ENCODE measurements around the gene FNDC4.

The FNDC4 gene

DNA sequence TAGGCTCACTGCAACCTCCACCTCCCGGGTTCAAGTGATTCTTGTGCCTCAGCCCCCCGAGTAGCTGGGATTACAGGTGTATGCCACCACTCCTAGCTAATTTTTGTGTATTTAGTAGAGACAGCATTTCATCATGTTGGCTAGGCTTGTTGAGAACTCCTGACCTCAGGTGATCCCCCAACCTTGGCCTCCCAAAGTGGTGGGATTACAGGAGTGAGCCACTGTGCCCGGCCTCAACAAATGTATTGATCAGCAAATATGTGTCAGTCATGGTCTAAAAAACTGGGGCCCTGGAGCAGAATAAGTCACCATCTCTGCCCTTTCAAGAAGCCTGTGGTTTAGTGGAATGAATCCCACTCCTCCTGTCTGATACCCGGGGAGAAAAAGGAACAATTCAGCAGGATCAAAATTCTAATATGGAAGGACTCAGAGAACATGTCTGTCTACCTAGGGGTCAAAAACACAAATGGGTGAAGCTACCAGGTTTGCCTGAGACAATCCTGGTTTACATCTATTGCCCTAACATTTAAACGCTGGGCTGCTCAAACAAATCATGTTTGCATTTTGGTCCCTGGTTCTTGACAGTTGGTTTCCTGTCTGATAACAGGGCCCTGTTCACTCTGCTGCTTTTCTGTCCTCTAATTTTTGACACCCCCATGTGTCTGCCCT lies 23.2 kb upstream of the FNDC4 start:
- Histone ChIP-seq H3K4me3 (ENCODE audit: low read depth, low read length) (no peak overlapping the region), H3K27ac (ENCODE audit: low read depth, low read length) (no peak overlapping the region), H3K27me3 (ENCODE audit: control insufficient read depth, insufficient read depth, low read length) (no peaks in the 10 kb centered on the region), H3K9me3 (ENCODE audit: control insufficient read depth, insufficient read depth, low read depth, low read length) (no peaks in the 10 kb centered on the region), H3K9ac (ENCODE audit: low read length) (no peak overlapping the region), H3K4me1 (ENCODE audit: control insufficient read depth, insufficient read depth, low read length) (no peaks in the 10 kb centered on the region), H3K36me3 (ENCODE audit: control insufficient read depth, insufficient read depth, low read length) (no peaks in the 10 kb centered on the region)

DNA sequence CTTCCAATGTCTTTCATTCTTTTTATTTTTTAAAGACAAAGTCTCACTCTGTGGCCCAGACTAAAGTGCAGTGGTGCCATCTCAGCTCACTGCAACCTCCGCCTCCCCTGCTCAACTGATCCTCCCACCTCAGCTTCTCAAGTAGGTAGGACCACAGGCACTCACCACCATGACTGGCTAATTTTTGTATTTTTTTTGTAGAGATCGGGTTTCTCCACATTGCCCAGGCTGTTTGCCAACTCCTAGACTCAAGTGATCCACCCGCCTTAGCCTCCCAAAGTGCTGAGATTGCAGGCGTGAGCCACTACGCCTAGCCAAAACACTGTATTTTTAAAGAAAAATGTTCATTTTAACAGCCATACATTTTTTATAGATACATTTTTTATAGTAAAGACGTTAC lies 14.3 kb upstream of the FNDC4 start:
- Histone ChIP-seq H3K27me3 (ENCODE audit: control insufficient read depth, insufficient read depth, low read length) (peaks cover 6% of the 10 kb centered on the region; the same call in 1 of the 2 replicates), H3K9me3 (ENCODE audit: control insufficient read depth, insufficient read depth, low read depth, low read length) (no peaks in the 10 kb centered on the region), H3K27ac (ENCODE audit: low read depth, low read length) (no peak overlapping the region), H3K4me1 (ENCODE audit: control insufficient read depth, insufficient read depth, low read length) (no peaks in the 10 kb centered on the region), H3K36me3 (ENCODE audit: control insufficient read depth, insufficient read depth, low read length) (no peaks in the 10 kb centered on the region), H3K4me3 (ENCODE audit: low read depth, low read length) (no peak overlapping the region), H3K9ac (ENCODE audit: low read length) (no peak overlapping the region)

DNA sequence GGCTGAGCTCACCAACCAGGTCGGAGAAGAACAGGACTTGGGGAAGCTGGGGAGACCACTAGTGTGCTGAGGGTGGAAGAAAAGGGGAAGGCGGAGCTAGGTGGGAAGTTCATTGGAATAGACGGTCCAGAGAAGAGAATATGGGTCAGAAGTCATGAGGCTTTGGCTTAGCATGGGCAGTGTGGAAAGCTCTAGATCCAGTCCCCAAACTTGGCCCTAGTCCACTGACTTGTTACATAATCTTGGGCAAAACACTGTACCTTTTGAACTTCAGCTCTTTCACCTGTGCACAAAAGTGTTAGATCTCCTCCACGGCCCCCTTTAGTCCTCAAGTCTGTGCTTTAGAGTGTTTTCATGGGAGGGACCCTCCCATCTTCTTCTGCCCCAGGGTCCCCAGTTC lies 12.3 kb upstream of the FNDC4 start:
- no peaks in the 10 kb centered on the region for H3K36me3 ChIP-seq (ENCODE audit: control insufficient read depth, insufficient read depth, low read length)
- peaks cover 6% of the 10 kb centered on the region; the same call in 1 of the 2 replicates for H3K27me3 ChIP-seq (ENCODE audit: control insufficient read depth, insufficient read depth, low read length)
- H3K27ac ChIP-seq (ENCODE audit: low read depth, low read length), result no peak overlapping the region
- H3K4me3 ChIP-seq (ENCODE audit: low read depth, low read length), result no peak overlapping the region
- no peaks in the 10 kb centered on the region for H3K9me3 ChIP-seq (ENCODE audit: control insufficient read depth, insufficient read depth, low read depth, low read length)
- H3K9ac ChIP-seq (ENCODE audit: low read length), result no peak overlapping the region
- H3K4me1 ChIP-seq (ENCODE audit: control insufficient read depth, insufficient read depth, low read length), result peaks cover 5% of the 10 kb centered on the region; the same call in 1 of the 2 replicates

DNA sequence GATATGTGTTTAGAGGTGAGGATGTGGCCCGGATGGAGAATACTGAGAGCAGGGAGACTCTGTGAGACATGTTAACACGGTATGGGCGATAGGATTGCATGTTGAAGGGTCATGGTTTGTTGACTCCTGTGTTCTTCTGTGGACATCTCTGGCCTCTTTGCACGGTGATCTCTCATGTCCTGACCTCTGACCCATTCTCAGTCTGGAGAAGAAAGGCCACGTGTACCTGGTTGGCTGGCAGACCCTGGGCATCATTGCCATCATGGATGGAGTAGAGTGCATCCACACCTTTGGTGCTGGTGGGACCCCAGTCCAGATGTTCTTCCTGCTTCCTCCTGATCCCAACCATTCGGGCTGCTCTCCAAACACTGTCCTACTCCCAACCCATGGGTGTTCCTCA lies 11.6 kb upstream of the FNDC4 start:
- Histone ChIP-seq H3K27ac (ENCODE audit: low read depth, low read length) (no peak overlapping the region), H3K27me3 (ENCODE audit: control insufficient read depth, insufficient read depth, low read length) (peaks cover 6% of the 10 kb centered on the region; the same call in 1 of the 2 replicates), H3K4me3 (ENCODE audit: low read depth, low read length) (no peak overlapping the region), H3K4me1 (ENCODE audit: control insufficient read depth, insufficient read depth, low read length) (peaks cover 5% of the 10 kb centered on the region; the same call in 1 of the 2 replicates), H3K9ac (ENCODE audit: low read length) (no peak overlapping the region), H3K9me3 (ENCODE audit: control insufficient read depth, insufficient read depth, low read depth, low read length) (no peaks in the 10 kb centered on the region), H3K36me3 (ENCODE audit: control insufficient read depth, insufficient read depth, low read length) (no peaks in the 10 kb centered on the region)

DNA sequence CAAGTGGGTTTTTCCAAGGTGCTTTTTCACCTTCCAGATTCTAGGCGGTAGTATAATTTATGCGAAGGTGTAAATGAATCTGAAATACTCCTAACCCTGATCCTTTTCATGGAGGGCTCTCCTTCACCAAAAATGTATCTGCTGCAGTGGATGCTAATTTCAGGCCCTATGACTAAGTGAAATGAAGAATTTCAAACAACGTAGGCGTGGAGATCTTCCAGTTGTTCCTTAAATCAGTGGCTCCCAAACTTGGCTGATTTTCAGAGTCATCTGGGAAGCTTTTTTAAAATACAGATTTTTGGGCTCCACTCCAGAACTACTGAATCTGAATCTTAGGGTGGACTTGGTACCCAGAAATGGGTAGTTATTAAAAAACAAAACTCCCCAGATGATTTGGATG lies 7.1 kb upstream of the FNDC4 start:
- Histone ChIP-seq H3K9me3 (ENCODE audit: control insufficient read depth, insufficient read depth, low read depth, low read length) (no peaks in the 10 kb centered on the region), H3K9ac (ENCODE audit: low read length) (no peak overlapping the region)

DNA sequence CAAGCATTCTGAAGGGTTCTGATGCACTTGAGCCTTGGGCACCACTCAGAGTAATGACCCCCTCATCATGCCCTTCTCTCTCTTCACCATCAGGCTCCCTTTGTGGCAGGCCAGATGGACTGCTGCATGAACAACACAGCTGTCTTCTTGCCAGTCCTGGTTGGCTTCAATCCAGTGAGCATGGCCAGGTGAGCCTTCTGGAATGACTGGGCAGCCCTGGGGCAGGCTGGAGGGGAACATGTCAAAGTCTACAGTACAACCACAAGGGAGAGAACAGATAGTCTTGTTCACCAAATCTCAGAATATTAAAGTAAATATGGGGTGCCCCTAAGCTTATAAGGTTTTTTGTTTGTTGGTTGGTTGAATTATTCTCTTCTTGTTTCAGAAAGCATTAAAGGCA lies 6.0 kb upstream of the FNDC4 start:
- H3K9me3 ChIP-seq (ENCODE audit: control insufficient read depth, insufficient read depth, low read depth, low read length), result no peaks in the 10 kb centered on the region
- H3K27me3 ChIP-seq (ENCODE audit: control insufficient read depth, insufficient read depth, low read length), result peaks cover 31% of the 10 kb centered on the region
- peaks cover 5% of the 10 kb centered on the region; the same call in 1 of the 2 replicates for H3K4me1 ChIP-seq (ENCODE audit: control insufficient read depth, insufficient read depth, low read length)
- H3K36me3 ChIP-seq (ENCODE audit: control insufficient read depth, insufficient read depth, low read length), result no peaks in the 10 kb centered on the region
- no peak overlapping the region for H3K27ac ChIP-seq (ENCODE audit: low read depth, low read length)
- no peak overlapping the region for H3K4me3 ChIP-seq (ENCODE audit: low read depth, low read length)
- no peak overlapping the region for H3K9ac ChIP-seq (ENCODE audit: low read length)

More for the DNA sequence above, 7.1 kb upstream of the FNDC4 start:
- Histone ChIP-seq H3K27me3 (ENCODE audit: control insufficient read depth, insufficient read depth, low read length) (peaks cover 26% of the 10 kb centered on the region; the same call in 1 of the 2 replicates), H3K4me3 (ENCODE audit: low read depth, low read length) (no peak overlapping the region), H3K4me1 (ENCODE audit: control insufficient read depth, insufficient read depth, low read length) (peaks cover 5% of the 10 kb centered on the region; the same call in 1 of the 2 replicates), H3K36me3 (ENCODE audit: control insufficient read depth, insufficient read depth, low read length) (no peaks in the 10 kb centered on the region), H3K27ac (ENCODE audit: low read depth, low read length) (no peak overlapping the region)

DNA sequence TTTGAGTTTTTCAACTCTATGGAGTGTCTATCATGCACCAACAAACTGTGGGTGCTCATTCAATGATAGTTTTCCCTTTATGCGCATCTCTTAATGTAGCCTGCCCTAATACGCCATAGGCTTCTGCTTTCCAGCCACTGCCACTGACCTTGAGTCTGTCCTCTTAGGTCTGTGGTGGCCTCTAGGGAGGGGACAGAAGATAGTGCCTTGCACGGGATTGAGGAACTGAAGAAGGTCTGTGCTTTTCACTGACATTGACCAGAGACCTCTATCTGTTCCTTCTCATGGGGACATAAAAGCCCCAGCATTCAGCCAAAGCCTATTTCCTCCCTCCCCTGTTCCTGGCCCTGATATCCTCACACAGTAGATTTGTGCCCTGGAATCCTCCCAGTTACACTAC lies 4.0 kb upstream of the FNDC4 start:
- H3K27ac ChIP-seq (ENCODE audit: low read depth, low read length), result no peak overlapping the region

DNA sequence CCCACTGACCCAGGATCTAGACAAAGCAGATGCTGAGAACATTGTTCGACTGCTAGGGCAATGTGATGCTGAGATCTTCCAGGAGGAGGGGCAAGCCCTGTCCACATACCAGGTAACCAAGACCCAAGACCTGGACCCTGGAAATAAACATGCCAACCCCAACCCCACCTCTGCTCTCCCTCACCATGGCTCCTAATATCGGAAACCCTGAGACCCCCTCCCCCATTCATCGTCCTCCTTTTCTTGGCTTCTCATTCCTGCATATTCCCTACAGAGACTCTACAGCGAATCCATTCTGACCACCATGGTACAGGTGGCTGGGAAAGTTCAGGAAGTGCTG lies 2.3 kb upstream of the FNDC4 start:
- peaks cover 56% of the 10 kb centered on the region for H3K27me3 ChIP-seq (ENCODE audit: control insufficient read depth, insufficient read depth, low read length)
- no peak overlapping the region for H3K9ac ChIP-seq (ENCODE audit: low read length)
- H3K9me3 ChIP-seq (ENCODE audit: control insufficient read depth, insufficient read depth, low read depth, low read length), result no peaks in the 10 kb centered on the region
- H3K27ac ChIP-seq (ENCODE audit: low read depth, low read length), result no peak overlapping the region
- H3K4me1 ChIP-seq (ENCODE audit: control insufficient read depth, insufficient read depth, low read length), result peaks cover 8% of the 10 kb centered on the region
- no peak overlapping the region for H3K4me3 ChIP-seq (ENCODE audit: low read depth, low read length)
- no peaks in the 10 kb centered on the region; the same call in 1 of the 2 replicates for H3K36me3 ChIP-seq (ENCODE audit: control insufficient read depth, insufficient read depth, low read length)

More for the DNA sequence above, 4.0 kb upstream of the FNDC4 start:
- no peak overlapping the region for H3K9ac ChIP-seq (ENCODE audit: low read length)
- no peaks in the 10 kb centered on the region for H3K9me3 ChIP-seq (ENCODE audit: control insufficient read depth, insufficient read depth, low read depth, low read length)
- H3K36me3 ChIP-seq (ENCODE audit: control insufficient read depth, insufficient read depth, low read length), result no peaks in the 10 kb centered on the region
- peaks cover 11% of the 10 kb centered on the region for H3K4me1 ChIP-seq (ENCODE audit: control insufficient read depth, insufficient read depth, low read length)
- H3K27me3 ChIP-seq (ENCODE audit: control insufficient read depth, insufficient read depth, low read length), result peaks cover 49% of the 10 kb centered on the region
- no peak overlapping the region for H3K4me3 ChIP-seq (ENCODE audit: low read depth, low read length)

DNA sequence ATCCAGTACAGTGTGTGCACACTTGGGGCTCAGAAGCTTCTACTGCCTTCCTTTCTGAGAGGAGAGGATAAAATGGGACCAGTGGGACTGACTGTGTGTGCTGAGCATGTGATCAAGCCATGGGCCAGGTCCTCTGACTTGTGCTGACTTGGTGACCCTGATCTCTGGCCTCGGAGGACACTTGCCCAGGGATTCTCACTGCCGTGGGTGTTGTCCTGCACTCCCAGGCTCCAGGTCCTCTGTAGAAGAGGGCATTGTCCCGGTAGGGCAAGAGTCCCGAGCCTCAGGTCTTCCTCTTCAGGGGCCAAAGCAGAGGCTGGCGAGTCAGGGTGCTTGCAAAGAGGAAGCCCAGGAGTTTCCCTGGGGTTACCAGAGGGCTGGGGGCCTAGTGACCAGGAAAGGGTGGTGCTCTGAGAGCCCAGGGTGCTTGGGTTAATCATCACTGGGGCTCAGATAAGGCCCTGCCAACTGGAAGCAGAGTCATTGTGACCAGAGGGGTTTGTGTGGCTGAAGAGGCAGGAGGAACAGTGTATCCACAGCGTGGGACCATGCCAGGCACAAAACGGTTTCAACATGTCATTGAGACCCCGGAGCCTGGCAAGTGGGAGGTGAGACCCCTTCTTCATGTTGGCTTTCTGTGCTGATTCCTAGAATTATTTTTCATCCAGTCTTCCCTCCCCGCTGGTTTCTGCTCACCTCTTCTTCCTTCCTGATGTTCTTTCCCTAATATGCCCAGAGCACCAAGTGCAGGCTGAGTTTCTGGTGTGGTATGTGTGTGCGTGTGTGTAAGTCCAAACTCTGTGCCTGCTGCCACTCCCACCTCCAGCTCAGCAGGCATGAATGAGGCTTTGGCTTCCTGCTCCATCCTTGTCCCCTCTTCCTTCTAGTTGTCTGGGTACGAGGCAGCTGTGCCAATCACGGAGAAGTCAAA lies 1.6 kb upstream of the FNDC4 start, which contains the start of gene GCKR:
TSS of gene GCKR (plus strand) at position 483 of the 931 bp plus-strand sequence. CDS start at position 549, 66 bp downstream.
- no peak within 1 kb of the TSS for H3K9ac ChIP-seq (ENCODE audit: low read length)
- H3K9me3 ChIP-seq (ENCODE audit: control insufficient read depth, insufficient read depth, low read depth, low read length), result no peaks in the 10 kb centered on the region
- H3K27ac ChIP-seq (ENCODE audit: low read depth, low read length), result no peak within 1 kb of the TSS
- H3K4me3 ChIP-seq (ENCODE audit: low read depth, low read length), result peak within 1 kb of the TSS; percentile 93
- H3K4me1 ChIP-seq (ENCODE audit: control insufficient read depth, insufficient read depth, low read length), result peaks cover 8% of the 10 kb centered on the region
- peaks cover 2% of the 10 kb centered on the region; the same call in 1 of the 2 replicates for H3K36me3 ChIP-seq (ENCODE audit: control insufficient read depth, insufficient read depth, low read length)
- H3K27me3 ChIP-seq (ENCODE audit: control insufficient read depth, insufficient read depth, low read length), result peaks cover 56% of the 10 kb centered on the region

DNA sequence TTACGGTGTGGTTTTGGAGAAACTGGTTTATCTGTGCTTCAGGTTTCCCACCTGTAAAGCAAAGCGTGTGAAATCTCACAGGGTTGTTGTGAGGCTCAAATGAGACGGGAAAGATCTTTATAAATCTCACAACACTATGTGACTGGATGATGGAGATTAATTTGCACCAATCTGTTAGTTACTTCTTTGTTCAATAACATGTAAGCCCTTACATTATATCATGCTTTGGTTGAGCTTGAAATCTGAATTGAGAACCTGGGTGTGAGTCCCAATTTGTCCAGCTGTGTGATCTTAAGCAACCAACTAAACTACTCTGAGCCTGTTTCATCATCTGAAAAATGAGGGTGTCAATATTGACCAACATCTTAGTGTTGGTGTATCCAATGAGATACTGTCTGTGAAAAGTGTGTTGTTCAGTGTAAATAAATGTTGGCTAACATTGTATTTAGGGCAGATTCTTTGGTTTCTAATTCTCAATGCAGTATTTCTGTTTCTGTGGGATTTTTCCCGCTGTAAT lies 898 bp upstream of the FNDC4 start:
- Histone ChIP-seq H3K9ac (ENCODE audit: low read length) (no peak overlapping the region), H3K27me3 (ENCODE audit: control insufficient read depth, insufficient read depth, low read length) (peaks cover 56% of the 10 kb centered on the region), H3K4me1 (ENCODE audit: control insufficient read depth, insufficient read depth, low read length) (peaks cover 8% of the 10 kb centered on the region), H3K27ac (ENCODE audit: low read depth, low read length) (no peak overlapping the region), H3K36me3 (ENCODE audit: control insufficient read depth, insufficient read depth, low read length) (peaks cover 2% of the 10 kb centered on the region; the same call in 1 of the 2 replicates), H3K9me3 (ENCODE audit: control insufficient read depth, insufficient read depth, low read depth, low read length) (no peaks in the 10 kb centered on the region), H3K4me3 (ENCODE audit: low read depth, low read length) (peak overlapping the region; percentile 93)

Data from HUES6 (cell line).